ENCODE measurements around the gene KLHL17. TPM values are rescaled to one million over a fixed set of nuclear protein-coding genes. Genes with fewer than 3 reads are reported as not detected.
A peak's percentile ranks its signal among the peaks of the same experiment; 100 is the strongest.

The KLHL17 gene
- total RNA-seq, 1 donor from 2014 or later: 19.6 TPM

GRCh38 chr1:964691-965525 lies 4.5 kb downstream of the KLHL17 start:
- Histone ChIP-seq H3K4me3 (no peak overlapping the region), H3K4me1 (peaks cover 33% of the 10 kb centered on the region), H3K27me3 (no peaks in the 10 kb centered on the region), H3K36me3 (peaks cover 0 to 5% of the 10 kb centered on the region in 2 donors), H3K9me3 (no peaks in the 10 kb centered on the region), H3K27ac (no peak overlapping the region)
- no peak for DNase-seq (ENCODE audit: extremely low spot score in 2 of 2)
- TF ChIP-seq POLR2A (IDR thresholded peaks at IDR 0.05) (no peak), POLR2AphosphoS5 (IDR thresholded peaks at IDR 0.05; ENCODE audit: insufficient read depth in 1 of 2, low read depth in 1 of 2) (no peak), CTCF (IDR thresholded peaks at IDR 0.05) (no peak)
- intact Hi-C loops (cut with DNase I): loop anchor here (5.0 kb wide), 1 partner anchor 58 kb away; no protein-coding TSS in a partner anchor

- H3K4me1 ChIP-seq: peaks cover 29% of the 10 kb centered on the region
Observed at GRCh38 chr1:965526-966134, 5.2 kb downstream of the KLHL17 start.

GRCh38 chr1:966135-966703 lies 5.8 kb downstream of the KLHL17 start, which contains the start of gene PLEKHN1:
Gene PLEKHN1, plus strand, starts transcription at chr1:966482. Its CDS starts 50 bp downstream, at chr1:966532.
- no peak for TF ChIP-seq POLR2AphosphoS5 (IDR thresholded peaks at IDR 0.05; ENCODE audit: insufficient read depth in 1 of 2, low read depth in 1 of 2)
- Histone ChIP-seq H3K36me3 (peaks cover 0 to 5% of the 10 kb centered on the region in 2 donors), H3K27me3 (no peaks in the 10 kb centered on the region), H3K4me3 (peak within 1 kb of the TSS; percentile 63 to 75), H3K27ac (peak within 1 kb of the TSS; percentile 97), H3K4me1 (peaks cover 34% of the 10 kb centered on the region), H3K9me3 (no peaks in the 10 kb centered on the region)
- intact Hi-C loops (cut with DNase I): no loop called here
- no peak for DNase-seq (ENCODE audit: extremely low spot score in 2 of 2)

More at GRCh38 chr1:965526-966134, 5.2 kb downstream of the KLHL17 start:
- no peaks in the 10 kb centered on the region for H3K9me3 ChIP-seq
- H3K27me3 ChIP-seq: no peaks in the 10 kb centered on the region
- H3K36me3 ChIP-seq: peaks cover 0 to 5% of the 10 kb centered on the region in 2 donors
- intact Hi-C loops (cut with DNase I): no loop called here
- peak overlapping the region in 1 of 2 donors; percentile 75 for H3K4me3 ChIP-seq
- DNase-seq (ENCODE audit: extremely low spot score in 2 of 2): no peak
- peak overlapping the region; percentile 97 for H3K27ac ChIP-seq
- TF ChIP-seq CTCF (IDR thresholded peaks at IDR 0.05) (no peak), POLR2AphosphoS5 (IDR thresholded peaks at IDR 0.05; ENCODE audit: insufficient read depth in 1 of 2, low read depth in 1 of 2) (no peak), POLR2A (IDR thresholded peaks at IDR 0.05) (no peak)

GRCh38 chr1:966704-967300 lies 6.4 kb downstream of the KLHL17 start:
- H3K27ac ChIP-seq: peak overlapping the region; percentile 97
- no peaks in the 10 kb centered on the region for H3K27me3 ChIP-seq
- no peak for TF ChIP-seq POLR2A (IDR thresholded peaks at IDR 0.05)
- peak in 1 of 2 donors; percentile 88 for TF ChIP-seq POLR2AphosphoS5 (IDR thresholded peaks at IDR 0.05; ENCODE audit: insufficient read depth in 1 of 2, low read depth in 1 of 2)
- peaks cover 35% of the 10 kb centered on the region for H3K4me1 ChIP-seq
- H3K9me3 ChIP-seq: no peaks in the 10 kb centered on the region
- DNase-seq (ENCODE audit: extremely low spot score in 2 of 2): no peak
- peak overlapping the region; percentile 63 to 75 for H3K4me3 ChIP-seq
- peaks cover 0 to 5% of the 10 kb centered on the region in 2 donors for H3K36me3 ChIP-seq
- intact Hi-C loops (cut with DNase I): no loop called here

GRCh38 chr1:967466-968343 lies 7.3 kb downstream of the KLHL17 start:
- H3K4me1 ChIP-seq: peaks cover 36% of the 10 kb centered on the region
- peak overlapping the region; percentile 63 to 75 for H3K4me3 ChIP-seq
- intact Hi-C loops (cut with DNase I): no loop called here
- H3K27ac ChIP-seq: no peak overlapping the region
- no peak for DNase-seq (ENCODE audit: extremely low spot score in 2 of 2)
- no peak for TF ChIP-seq POLR2A (IDR thresholded peaks at IDR 0.05)
- H3K27me3 ChIP-seq: no peaks in the 10 kb centered on the region
- H3K9me3 ChIP-seq: no peaks in the 10 kb centered on the region
- peaks cover 0 to 4% of the 10 kb centered on the region in 2 donors for H3K36me3 ChIP-seq

Measured in vagina (tissue), 2 donors.